CD4-positive, alpha-beta T cell treated with Interleukin-2 at 100 ng/mL for 4 hours (primary cell): ENCODE results near the gene BIRC2.

Experiments used
- DNase-seq: peaks from one replicate; pipeline ENCODE4 v3.0.0-alpha.2; 2020; ENCODE audit warnings: low spot score

BIRC2 gene

DNA sequence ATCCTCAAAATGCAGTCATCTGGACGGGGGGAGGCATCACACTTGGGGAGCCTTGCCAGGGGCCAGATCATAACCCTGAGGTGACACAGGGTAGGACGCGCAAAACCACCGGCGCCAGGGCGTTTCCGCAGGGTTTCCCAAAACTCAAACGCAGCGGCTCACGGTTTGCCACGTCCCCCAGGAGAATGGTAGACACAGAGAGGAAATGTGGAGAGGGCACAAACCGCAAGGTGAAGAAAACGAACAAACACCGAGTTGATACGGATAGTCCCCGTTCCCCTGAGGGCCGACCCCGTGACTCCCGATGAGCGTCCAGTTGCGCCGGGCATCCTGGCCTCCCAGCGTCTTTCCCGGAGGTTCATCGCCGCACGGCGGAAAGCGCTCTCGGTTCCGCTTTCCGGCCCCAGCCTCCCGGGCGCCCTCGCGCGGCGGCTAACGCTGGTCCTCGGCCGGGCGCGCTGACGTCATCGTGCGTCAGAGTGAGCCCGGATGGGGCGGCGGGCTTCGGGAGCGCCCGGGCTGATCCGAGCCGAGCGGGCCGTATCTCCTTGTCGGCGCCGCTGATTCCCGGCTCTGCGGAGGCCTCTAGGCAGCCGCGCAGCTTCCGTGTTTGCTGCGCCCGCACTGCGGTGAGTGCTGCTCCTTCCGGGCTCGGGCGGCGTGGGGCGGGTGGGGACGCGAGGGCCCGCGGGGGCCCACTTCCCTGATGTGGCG is at the start of gene BIRC2:
TSS of gene BIRC2 (plus strand) at position 467 of the 714 bp plus-strand sequence. CDS start 2,641 bp downstream, outside the sequence.
- DNase-seq = peak; percentile 94

- peak; percentile 78 for DNase-seq
Observed at GRCh38 chr11:102300837-102301236, 46.2 kb upstream of the BIRC2 start.

GRCh38 chr11:102302241-102302640 is 44.8 kb upstream of the BIRC2 start:
- no peak for DNase-seq

DNA sequence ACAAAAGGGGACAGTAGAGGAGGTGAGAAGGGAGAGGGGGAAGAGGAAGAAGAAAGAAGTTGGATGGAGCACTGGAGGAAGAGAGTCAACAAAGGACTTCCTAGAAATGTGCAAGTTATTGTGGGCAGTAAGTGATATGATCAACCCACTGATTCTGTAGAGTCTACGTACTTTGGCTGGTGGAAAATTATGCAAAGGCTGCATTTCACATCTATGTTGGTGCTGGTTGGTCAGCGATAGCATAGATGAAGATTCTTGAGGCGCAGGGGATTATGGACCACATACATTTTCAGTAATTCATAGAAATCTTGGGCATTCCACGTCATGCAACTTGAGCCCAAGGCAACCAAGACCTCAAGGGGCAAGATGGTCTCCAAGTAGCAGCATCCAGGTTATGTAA is 42.3 kb upstream of the BIRC2 start:
- DNase-seq = no peak

DNA sequence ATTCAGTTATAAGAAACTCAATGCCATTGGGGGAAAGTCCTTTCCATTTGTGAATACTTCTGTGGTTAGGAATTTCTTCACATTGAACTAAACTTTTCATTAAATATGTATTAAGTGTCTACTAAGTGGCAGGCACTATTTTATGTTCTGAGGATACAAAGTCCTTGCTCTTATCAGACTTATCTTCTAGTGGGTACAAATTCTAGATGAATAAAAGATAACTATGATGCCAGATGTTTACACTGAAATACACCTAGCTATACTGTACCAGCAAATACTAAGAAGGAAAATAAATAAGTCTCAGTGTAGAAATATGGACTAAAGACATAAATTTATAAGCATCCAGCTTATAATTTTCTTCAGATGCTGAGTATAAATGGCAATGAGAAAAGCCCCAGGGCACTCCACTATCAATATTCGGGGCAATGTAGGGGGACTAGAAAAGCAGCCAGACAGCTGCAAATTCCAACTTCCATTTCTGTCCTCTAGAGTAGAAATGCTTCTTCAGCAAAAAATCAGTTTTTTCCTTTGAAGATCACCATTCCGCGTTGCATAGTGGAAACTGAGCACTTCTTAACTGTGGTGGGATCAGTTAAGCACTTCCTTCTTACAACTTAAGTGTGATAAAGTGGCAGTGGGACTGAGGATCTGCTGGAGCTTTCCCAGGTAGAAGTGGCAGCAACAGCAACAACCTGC is 41.5 kb upstream of the BIRC2 start:
- no peak for DNase-seq

- DNase-seq = peak; percentile 62
Observed at GRCh38 chr11:102306048-102306597, 40.9 kb upstream of the BIRC2 start.

DNA sequence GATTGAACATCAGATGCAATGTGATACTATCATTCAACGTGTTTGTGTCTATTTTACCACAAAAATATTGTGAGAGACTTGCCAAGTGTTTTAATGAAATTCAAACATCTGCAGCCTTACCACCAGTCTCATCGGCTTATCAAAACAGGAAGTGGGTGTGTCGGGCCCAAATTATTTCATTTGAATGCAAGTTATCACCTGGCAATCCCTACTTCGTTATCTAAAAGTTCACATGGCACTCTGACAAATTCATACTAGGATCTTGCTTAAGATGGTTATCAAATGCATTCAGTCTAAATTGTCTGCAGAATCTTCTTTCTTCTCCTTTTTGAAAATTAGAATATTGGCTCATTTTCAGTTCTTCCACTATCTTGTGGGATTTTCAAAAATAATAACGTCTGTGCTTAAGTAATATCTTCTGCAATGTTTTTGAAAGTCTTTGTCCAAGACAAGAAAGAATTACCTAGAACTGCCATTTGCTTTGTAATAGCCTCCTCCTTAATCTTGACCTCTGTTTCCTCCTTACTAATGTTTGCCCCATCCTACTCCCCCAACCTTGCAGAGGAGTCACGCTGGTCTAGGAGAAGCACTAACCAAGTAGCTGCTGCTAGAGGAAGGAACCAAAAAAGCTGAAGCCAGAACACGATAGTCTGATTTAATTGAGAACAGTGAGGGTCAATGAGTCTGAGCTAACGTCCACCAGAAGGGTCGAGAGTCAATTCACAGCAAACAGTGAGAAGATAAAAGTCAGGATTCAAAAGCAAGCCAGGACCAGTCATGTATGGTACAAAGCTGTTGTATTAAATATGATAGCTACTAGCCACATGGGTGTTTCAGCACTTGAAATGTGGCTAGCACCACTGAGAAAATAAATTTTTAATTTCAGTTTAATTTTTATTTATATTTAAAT is 39.9 kb upstream of the BIRC2 start:
- DNase-seq = peak; percentile 86

GRCh38 chr11:102307727-102308038 is 39.3 kb upstream of the BIRC2 start:
- DNase-seq = no peak

DNA sequence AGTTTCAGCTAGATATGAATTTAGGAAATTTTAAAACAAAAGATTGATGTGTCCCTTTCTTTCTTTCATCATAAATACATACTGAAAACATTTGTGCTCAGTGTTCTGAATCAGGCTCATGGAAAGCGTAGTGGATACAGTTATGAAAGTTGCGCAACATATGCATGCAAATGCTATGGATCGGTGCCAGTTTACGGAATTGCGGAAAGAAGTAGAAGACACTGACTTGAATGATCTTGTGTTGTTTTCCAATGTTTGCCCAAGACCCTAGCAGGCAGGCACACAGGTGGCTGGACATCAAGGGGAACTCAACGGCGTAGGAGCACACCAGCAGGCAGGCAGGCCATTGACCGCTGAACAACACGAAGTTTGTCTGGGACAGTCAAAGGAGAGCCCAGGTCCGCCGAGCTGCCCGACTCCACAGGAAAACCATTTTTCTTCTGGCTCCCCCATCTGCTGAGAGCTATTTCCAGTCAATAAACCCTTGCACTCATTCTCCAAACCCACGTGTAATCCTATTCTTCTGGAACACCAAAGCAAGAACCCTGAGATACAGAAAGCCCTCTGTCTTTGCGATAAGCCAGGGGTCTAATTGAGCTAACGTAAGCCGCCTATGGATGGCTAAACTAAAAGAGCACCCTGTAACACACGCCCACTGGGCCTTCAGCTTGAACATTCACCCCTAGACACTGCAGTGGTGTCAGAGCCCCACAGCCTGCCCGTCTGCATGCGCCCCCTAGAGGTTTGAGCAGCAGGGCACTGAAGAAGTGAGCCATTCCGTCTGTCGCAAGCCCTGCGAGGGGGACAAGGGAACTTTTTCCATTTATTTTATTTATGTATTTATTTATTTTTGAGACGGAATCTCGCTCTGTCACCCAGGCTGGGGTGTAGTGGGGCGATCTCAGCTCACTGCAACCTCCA is 37.1 kb upstream of the BIRC2 start:
- DNase-seq = no peak

DNA sequence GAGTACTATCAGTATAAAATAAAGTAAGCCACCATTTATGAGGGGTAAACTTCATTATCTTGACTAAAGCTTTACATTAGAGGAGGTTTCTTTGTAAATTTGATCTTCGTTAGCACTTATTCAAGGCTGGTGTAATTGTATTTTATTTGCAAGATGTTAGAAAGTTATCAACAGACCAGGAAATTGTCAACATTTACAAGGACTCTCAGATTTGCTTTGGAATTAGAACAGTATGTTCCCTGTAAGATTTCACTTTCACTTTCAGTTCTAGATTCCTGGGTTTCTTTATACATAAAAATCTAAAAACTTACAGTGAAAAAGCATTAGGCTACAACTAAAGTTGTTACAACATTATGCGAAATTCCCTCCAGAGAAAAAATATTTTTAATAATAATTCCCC is 34.3 kb upstream of the BIRC2 start:
- no peak for DNase-seq

GRCh38 chr11:102313238-102313940 is 33.6 kb upstream of the BIRC2 start:
- peak; percentile 40 for DNase-seq

- DNase-seq = no peak
Observed at GRCh38 chr11:102314784-102315183, 32.2 kb upstream of the BIRC2 start.

DNA sequence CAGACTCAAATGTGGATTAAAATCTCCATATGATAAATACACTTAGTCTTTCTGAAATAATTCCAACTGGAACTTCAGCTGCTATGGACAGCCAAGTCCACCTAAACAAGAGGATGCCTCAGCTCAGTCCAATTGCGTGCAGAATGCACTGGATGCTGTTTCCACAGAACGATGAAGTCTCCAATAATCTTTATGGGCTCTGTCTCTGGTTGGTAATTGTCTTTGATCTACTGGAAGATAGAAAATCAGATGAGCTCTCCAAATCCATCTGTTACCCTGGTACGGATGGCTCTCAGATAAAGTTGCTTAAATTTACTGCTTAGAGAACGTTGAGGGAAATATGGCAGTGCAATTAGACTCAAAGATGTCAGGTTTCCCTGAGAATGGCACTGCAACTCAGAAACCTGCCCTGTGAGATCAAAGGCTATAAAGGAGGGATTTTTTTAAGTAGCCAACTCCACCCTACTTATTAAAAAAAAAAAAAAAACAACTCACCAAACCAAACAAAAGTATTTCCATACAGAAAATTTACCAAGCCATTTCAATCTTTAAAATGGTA is 30.6 kb upstream of the BIRC2 start:
- peak; percentile 49 for DNase-seq

- peak; percentile 97 for DNase-seq
Observed at GRCh38 chr11:102317099-102317767, 29.8 kb upstream of the BIRC2 start, which contains the start of gene BIRC3. BIRC3 (plus strand) TSS chr11:102317484; CDS start chr11:102324510, 7,026 bp downstream.

- no peak for DNase-seq
Observed at GRCh38 chr11:102317768-102318103, 29.3 kb upstream of the BIRC2 start.

DNA sequence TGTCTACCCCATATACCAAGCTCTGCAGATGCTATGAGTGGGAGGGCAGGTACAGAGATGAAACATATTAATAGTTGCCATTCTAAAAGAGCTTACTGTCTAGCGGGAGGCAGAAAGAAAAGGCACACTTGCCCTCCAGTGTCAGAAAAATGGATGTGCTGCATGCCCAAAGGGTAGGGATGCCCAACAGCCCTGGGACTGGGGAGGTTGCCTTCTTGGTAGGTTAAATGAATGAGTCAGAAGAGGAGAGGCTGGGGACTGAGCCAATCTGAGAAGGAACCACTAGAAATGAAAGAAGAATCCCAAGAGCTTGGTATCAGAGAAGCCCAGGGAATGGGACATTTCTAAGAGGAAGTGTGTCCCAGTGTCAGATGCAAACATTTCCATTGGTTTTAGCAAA is 28.5 kb upstream of the BIRC2 start:
- peak; percentile 82 for DNase-seq

- DNase-seq = no peak
Observed at GRCh38 chr11:102319544-102319943, 27.5 kb upstream of the BIRC2 start.

DNA sequence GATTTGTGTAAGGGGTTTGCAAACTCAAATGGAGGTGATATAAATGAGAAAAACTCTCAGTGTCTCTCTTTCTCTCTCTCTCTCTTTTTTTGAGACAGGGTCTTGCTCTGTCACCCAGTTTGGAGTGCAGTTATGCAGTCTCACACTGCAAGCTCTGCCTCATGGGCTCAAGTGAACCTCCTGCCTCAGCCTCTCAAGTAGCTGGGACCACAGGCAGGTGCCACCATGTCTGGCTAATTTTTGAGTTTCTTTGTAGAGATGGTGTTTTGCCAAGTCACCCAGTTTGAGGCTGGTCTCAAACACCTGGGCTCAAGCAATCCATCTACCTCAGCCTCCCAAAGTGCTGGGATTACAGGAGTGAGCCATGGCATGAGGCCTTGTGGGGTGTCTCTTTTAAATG is 26.8 kb upstream of the BIRC2 start:
- no peak for DNase-seq

DNA sequence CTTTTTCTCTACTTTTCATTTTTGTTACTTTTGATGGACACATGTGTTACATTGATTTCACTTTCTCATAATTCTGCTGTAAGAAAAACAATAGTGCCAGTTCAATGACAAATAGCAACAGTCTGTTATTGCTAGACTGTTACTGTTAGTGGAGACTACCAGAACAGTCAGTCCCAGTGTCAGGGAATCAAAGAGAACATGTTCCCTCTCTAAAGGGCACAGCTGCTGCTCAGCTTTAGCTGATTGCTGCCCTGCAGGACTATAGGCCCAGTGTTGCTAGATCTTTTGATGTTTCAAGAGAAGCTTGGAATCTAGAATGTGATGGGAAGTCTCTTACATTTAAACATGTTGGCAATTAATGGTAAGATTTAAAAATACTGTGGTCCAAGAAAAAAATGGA is 26.3 kb upstream of the BIRC2 start:
- DNase-seq = no peak

DNA sequence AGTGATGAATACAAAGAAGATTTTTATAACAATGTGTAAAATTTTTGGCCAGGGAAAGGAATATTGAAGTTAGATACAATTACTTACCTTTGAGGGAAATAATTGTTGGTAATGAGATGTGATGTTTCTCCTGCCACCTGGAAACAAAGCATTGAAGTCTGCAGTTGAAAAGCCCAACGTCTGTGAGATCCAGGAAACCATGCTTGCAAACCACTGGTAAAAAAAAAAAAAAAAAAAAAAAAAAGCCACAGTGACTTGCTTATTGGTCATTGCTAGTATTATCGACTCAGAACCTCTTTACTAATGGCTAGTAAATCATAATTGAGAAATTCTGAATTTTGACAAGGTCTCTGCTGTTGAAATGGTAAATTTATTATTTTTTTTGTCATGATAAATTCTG is 24.5 kb upstream of the BIRC2 start:
- peak; percentile 49 for DNase-seq
